AG10803 (cell line): ENCODE measurements around the gene ZNF853.
"Not testable (repeated sequence)": the region's sequence is repeated elsewhere in the genome, so short reads cannot be mapped to it uniquely, and the experiment has no call there.

Source experiments
- DNase-seq: peaks from one replicate; pipeline ENCODE4 v3.0.0; 2010; ENCODE audit warnings: low read depth
- H3K4me3 ChIP-seq: 2 replicates; pipeline ENCODE4 v1.5.1; 2011; ENCODE audit warnings: mild to moderate bottlenecking, low read length, control low read depth
- TF ChIP-seq, protein P1 (sequence below): conservative IDR thresholded peaks from 2 replicates; pipeline ENCODE4 v1.5.1; 2011; ENCODE audit warnings: mild to moderate bottlenecking, low read length, control low read depth, inconsistent platforms

The ZNF853 gene

DNA sequence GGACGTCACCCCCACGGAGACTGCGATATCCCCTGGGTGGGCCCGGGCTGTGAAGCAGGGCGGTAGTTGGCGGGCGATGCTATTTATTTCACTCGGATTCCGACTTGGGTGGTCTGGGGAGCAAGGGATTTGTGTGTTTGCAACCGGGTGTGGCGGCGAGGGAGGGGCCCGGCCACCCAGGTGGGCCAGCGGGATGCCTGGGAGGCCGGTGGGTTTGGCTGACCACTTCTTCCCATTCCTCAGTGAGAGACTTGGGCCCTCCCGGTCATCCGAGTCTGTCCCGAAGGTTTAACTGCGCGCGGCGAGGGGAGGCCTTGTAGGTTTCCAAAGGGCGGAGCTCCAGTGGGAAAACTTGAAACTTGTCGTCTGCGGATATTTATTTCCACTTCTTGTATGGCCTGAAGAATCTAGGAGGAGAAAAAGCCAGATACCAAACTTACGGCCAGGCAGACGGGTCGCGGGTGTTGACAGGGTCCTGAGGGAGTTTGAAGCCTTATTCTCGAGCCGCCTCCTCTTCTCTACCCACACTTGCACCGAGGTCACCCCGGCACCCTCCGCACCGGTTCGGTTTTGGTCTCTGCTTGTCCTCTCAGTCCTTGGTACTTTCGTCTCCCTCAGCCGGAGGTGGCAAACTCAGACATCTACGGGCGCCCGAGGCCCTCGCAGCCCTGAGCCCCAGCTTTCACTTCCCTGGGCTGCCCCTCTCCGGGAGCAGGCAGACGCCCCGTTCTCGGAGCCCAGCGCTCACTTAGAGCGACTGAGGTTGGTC is 39.6 kb downstream of the ZNF853 start:
- TF ChIP-seq, protein P1, sequence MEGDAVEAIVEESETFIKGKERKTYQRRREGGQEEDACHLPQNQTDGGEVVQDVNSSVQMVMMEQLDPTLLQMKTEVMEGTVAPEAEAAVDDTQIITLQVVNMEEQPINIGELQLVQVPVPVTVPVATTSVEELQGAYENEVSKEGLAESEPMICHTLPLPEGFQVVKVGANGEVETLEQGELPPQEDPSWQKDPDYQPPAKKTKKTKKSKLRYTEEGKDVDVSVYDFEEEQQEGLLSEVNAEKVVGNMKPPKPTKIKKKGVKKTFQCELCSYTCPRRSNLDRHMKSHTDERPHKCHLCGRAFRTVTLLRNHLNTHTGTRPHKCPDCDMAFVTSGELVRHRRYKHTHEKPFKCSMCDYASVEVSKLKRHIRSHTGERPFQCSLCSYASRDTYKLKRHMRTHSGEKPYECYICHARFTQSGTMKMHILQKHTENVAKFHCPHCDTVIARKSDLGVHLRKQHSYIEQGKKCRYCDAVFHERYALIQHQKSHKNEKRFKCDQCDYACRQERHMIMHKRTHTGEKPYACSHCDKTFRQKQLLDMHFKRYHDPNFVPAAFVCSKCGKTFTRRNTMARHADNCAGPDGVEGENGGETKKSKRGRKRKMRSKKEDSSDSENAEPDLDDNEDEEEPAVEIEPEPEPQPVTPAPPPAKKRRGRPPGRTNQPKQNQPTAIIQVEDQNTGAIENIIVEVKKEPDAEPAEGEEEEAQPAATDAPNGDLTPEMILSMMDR = no peak
- no peak for DNase-seq
- H3K4me3 ChIP-seq = no peak overlapping the region

DNA sequence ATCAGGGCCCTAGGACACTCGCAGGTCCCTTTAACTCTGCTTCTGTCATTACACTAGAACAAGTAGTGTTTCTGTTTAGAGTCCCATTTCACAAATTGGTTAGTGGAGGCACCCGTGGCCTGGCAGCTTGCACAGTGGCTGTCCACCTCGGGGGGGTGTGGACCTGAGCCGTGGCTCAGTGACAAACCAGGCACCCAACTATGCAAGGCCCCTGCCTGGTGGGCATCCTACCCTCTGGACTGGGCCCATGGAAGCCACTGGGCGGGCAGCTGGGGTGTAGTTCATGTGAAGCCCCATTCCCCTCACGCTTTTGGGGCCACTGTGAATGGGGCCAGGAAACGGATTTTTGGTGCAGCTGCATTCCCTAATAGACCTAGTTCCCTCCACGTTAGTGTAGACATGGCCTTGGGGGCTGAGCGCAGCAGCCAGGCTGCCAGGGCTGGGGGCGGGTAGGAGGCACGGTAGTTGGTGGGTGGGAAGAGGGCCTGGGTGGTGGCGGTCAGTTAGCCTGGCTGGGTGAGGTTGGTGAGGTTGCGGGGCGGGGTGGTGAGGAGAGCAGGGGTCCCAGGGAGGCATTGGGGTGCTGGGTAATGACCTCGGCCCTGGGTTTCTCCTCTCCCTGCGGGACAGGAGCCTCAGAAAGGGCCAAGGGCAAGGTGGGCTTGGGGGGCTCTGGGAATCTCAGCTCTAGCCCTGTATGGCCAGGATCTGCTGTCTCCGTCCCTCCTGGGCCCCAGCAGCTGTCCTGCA is 40.4 kb downstream of the ZNF853 start:
- DNase-seq = no peak
- no peak overlapping the region for H3K4me3 ChIP-seq
- TF ChIP-seq, protein P1 = no peak

DNA sequence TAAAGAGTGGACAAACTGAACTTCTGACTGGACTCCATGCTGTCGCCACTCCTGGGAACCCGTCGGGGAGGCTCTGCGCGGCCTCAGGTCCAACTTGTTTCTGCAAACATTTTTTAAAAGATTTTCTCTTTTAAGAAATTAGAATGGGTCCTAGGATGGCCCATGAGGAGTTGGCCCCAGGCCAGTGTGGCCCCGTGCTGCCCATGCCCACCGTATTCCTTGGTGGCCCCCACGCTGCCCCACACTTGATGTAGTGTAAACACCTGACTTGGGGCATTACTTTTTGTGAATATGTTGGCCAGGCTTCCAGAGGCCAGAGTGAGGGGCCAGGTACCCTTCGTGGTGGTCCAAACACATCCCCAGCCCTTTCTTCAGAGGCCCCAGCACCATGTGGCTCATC is 41.0 kb downstream of the ZNF853 start:
- no peak overlapping the region for H3K4me3 ChIP-seq
- DNase-seq = no peak
- TF ChIP-seq, protein P1 = no peak

DNA sequence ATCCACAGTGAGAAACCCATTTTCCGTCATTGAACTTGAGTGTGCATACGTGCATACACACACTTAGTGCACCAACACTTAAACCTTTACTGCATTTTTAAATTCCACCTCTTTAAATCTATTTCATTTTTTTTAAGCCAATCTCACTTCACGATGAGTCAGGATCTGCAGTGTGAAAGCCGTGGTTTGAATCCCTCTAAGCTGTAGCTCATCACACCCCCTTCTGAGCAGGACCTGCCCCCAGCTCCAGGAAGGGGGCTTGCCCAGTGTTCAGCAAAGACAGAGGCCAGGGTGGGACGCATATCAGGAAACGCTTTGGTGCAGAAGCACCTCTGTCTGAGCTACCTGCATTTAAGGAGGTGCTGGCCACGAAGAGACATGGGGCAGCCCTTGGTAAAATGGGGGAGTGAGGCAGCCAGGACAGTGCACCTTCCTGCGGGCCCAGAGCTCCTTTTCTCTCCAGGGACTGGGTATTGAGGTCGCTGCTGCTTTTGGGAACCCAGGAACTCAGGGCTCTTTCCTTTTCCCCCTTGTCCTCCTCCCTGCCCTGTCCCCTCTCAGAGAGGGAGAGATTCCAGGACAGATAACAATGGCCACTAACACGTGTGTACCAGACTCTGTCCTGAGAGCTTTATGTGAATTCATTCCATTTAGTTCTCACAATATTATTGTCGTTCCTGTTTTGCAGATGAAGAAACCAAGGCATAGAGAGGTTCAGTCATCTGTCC is 43.4 kb downstream of the ZNF853 start:
- TF ChIP-seq, protein P1 = no peak
- no peak for DNase-seq
- H3K4me3 ChIP-seq = no peak overlapping the region

DNA sequence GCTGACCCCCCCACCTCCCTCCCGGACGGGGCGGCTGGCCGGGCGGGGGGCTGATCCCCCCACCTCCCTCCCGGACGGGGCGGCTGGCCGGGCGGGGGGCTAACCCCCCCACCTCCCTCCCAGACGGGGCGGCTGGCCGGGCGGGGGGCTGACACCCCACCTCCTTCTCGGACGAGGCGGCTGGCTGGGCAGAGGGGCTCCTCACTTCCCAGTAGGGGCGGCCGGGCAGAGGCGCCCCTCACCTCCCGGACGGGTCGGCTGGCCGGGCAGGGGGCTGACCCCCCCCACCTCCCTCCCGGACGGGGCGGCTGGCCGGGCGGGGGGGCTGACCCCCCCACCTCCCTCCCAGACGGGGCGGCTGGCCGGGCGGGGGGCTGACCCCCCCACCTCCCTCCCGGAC is 55.4 kb downstream of the ZNF853 start:
- DNase-seq, H3K4me3 ChIP-seq: not testable (repeated sequence)
